TTC549 (cell line): ENCODE measurements around the gene HOTAIR.

ENCODE experiments used
- FAIRE-seq: peaks from 2 replicates; lab custom pipeline; 2012; peaks lifted over from hg19 to GRCh38; lab: Jason Lieb, UNC

The HOTAIR gene

GRCh38 chr12:53916788-53917655 lies 57.7 kb downstream of the HOTAIR start:
- no peak for FAIRE-seq
